GM06990 (cell line): ENCODE results near the gene HOXC5.
A peak's percentile ranks its signal among the peaks of the same experiment; 100 is the strongest.

ENCODE experiments used
- DNase-seq: peaks from one replicate; pipeline ENCODE4 v3.0.0-alpha.2; 2011; ENCODE audit not compliant: insufficient read length; ENCODE audit errors: extremely low read depth
- H3K27me3 ChIP-seq: replicated peaks from 2 replicates; pipeline ENCODE4 v1.6.0; 2011; ENCODE audit warnings: low read length; ENCODE audit not compliant: control insufficient read depth, insufficient read depth
- H3K36me3 ChIP-seq: 2 replicates; pipeline ENCODE4 v1.5.1; 2011; ENCODE audit warnings: low read length; ENCODE audit not compliant: control insufficient read depth, insufficient read depth
- H3K4me3 ChIP-seq: replicated peaks from 2 replicates; pipeline ENCODE4 v1.5.1; 2011; ENCODE audit warnings: low read depth, mild to moderate bottlenecking, control low read depth, low read length
- TF ChIP-seq, protein P1 (sequence below): IDR thresholded peaks from 2 replicates; pipeline ENCODE4 v1.5.1; 2011; ENCODE audit warnings: low read length, control low read depth, mild to moderate bottlenecking, inconsistent platforms; ENCODE audit not compliant: insufficient read depth, poor library complexity, severe bottlenecking

HOXC5 gene

DNA sequence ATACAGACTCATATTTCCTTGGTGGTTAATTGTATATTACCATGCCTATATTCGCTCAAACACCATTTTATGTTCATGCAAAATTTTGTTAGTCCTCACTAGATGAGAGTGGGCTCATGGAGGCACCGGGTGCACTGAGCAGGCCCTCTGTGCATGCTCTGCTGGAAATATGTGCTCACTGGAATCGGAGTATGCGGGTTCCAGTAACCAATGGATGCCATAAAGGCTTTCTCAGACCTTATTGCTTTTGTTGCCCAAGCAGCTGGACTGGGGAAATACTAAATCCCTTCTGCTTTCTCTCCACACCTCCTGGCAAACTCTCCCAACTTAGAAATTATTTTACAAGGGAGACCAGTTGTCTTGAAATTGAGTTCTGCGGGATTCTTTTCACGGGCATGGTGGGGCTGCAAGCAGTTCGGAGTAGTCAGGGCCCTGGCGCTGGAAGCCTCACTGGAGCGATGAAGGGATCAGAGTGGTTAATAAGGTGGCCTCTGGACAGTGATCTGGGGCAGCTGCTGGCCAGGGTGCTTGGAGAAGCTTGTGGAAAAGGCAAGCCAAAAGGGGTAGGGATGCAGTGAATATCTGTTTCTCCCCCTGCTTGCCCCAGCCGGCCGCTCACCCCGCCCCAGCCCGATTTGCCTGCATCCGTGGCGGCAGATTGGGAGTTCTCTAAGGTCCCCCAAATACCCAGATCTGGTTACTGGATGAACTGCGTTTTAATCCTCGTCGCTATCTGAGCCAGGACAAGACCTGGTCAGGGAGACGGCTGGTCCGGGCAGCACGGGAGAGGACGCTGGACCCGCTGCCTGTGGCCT is 12.1 kb upstream of the HOXC5 start:
- no peaks in the 10 kb centered on the region for H3K36me3 ChIP-seq
- no peak for DNase-seq
- H3K27me3 ChIP-seq = 0 out of 2 replicates have a peak, but pooled peaks cover 1% of the 10 kb centered on the region
- H3K4me3 ChIP-seq = no peak overlapping the region; the same call in 1 of the 2 replicates
- TF ChIP-seq, protein P1, sequence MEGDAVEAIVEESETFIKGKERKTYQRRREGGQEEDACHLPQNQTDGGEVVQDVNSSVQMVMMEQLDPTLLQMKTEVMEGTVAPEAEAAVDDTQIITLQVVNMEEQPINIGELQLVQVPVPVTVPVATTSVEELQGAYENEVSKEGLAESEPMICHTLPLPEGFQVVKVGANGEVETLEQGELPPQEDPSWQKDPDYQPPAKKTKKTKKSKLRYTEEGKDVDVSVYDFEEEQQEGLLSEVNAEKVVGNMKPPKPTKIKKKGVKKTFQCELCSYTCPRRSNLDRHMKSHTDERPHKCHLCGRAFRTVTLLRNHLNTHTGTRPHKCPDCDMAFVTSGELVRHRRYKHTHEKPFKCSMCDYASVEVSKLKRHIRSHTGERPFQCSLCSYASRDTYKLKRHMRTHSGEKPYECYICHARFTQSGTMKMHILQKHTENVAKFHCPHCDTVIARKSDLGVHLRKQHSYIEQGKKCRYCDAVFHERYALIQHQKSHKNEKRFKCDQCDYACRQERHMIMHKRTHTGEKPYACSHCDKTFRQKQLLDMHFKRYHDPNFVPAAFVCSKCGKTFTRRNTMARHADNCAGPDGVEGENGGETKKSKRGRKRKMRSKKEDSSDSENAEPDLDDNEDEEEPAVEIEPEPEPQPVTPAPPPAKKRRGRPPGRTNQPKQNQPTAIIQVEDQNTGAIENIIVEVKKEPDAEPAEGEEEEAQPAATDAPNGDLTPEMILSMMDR = no peak

DNA sequence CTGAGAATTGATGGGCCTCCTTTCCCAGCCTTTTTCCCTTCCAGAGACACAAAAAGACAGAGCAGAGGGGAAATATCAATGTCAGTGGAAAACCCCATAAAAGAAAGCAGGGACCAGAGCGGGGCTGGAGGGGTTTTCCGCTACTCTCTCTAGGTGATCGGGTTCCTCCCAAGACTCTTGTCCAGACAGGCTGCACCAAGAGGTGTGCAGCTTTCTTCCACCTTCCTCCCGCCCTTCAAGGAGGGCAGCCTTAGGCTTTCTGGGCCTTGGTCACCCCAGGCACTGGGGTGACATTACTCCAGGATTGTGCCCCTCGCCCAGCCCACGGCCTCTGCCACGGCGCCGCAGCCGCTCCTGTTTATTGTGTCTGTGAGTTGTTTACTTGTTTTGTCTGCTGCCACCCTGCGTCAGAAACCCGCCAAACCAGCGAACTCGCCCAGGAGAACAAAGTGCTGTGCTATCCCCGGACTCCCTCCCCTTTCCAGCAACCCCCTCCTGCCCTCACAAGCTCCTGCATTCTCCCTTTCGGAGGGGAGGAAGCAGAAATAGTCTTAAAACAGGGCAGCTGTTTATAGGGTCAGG is 11.3 kb upstream of the HOXC5 start:
- no peaks in the 10 kb centered on the region for H3K36me3 ChIP-seq
- peak overlapping the region; percentile 30 for H3K4me3 ChIP-seq
- peak; percentile 64 for DNase-seq
- TF ChIP-seq, protein P1 = peak; percentile 54
- no peaks in the 10 kb centered on the region for H3K27me3 ChIP-seq

DNA sequence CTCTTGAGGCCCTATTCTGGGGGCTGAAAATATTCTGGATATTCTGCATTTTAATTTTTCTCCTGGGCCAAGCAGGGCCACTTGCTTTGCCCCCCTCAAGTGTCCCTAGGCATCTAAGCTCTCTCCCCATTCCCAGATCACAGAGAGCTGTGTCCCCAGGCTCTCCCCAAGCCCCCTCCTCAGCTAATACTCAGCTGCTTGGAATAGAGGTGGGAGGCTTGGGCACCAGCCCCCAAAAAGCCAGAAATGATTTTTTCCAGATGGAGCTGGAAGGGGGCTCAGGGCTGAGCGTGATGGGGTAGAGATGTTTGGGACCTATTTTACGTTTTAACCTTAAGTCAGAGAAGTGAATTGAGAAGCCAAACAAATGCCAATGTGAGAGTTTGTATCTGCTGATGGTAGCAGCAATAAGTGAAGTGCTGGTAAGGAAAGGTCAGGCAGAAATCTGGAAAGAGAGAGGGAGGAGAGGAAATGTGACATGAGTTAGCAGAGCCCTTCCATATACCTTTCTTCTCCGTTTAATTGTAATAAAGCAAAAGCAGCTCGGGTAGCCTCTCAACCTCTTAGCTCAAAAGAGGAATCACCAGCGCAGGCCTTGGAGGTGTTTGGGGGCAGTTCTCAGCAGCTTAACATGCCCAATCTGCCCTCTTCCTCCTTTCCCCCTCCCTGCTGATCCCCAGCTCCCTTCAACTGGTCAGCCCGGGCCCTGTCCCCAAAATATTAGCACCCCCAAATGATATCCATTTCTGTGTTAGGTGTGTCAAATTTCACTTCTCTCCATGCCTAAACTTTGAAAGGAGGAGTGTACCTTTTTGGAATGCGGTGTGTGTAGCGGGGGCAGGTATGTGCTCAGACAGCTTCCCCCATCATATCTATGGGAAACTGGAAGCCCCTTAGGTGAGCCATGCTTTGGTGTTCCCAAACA is 9.6 kb upstream of the HOXC5 start:
- H3K4me3 ChIP-seq = no peak overlapping the region
- H3K27me3 ChIP-seq = no peaks in the 10 kb centered on the region
- DNase-seq = no peak
- TF ChIP-seq, protein P1 = no peak
- no peaks in the 10 kb centered on the region for H3K36me3 ChIP-seq

DNA sequence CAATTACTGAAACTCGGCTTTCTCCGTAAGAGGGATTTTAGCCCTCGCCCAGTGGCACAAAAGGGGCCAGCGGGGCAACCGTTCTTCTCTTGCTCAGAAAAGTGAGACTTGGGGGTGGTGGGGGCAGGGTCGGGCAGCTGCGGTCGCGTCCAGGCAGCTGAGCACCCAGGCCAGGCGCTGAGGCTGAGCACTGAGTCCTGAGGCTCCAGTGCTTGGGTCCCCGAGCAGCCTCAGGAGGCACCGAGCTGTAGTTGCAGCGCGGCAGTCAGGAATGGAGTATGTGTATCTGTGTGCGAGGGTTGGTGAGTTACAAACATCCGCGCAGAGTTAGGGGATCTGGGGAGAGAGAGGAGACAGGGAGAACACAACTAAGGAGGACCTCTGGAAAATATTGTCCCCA is 8.7 kb upstream of the HOXC5 start:
- Histone ChIP-seq H3K27me3 (no peaks in the 10 kb centered on the region), H3K4me3 (no peak overlapping the region)

DNA sequence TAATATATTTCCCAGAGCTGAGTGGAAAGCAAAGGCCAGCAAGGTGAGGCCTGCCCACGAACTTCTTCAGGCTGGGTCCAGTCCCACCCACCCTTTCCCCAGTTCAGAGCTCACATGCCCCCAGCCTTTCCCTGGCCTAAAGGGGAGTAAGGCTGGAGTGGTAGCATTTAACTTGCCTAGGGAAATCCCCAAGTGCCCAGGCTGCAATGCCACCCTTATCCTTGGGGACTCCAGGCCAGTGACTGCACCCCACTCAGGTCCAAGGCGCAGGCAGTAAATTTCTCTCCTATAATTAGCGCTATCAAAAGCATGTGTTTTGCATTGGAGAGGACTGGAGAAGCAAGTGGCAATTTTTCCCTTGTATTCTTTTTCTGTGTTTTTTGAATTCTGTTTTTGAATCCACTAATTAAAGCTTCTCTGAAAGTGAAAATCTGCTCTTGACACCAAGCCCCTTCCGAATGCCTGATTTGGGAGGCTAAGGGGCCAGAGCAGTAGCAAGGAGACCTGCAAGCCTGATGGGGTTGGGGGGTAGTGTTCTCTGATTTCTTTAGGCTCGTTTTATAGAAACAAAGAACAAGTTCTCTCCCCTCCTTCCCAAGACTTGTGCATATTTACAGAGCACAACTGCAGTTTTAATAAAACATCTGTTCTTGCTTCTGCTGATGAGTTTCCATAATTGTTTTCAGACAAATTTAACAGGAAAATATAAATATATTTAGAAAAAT is 8.1 kb upstream of the HOXC5 start:
- DNase-seq = no peak
- Histone ChIP-seq H3K36me3 (no peaks in the 10 kb centered on the region), H3K4me3 (no peak overlapping the region), H3K27me3 (no peaks in the 10 kb centered on the region; the same call in 1 of the 2 replicates)
- TF ChIP-seq, protein P1 = no peak

More for the DNA sequence above, 8.7 kb upstream of the HOXC5 start:
- no peak for DNase-seq
- no peaks in the 10 kb centered on the region for H3K36me3 ChIP-seq
- TF ChIP-seq, protein P1 = no peak
